UCSD-AML1 (cell line): ENCODE data around the gene SNX5.
A peak's percentile ranks its signal among the peaks of the same experiment; 100 is the strongest.

Experiments used
- DNase-seq: peaks from one replicate; lab custom pipeline; 2025; ENCODE audit not compliant: unreplicated experiment; lab: John Stamatoyannopoulos, UW

The SNX5 gene

GRCh38 chr20:17968366-17969277 lies at the start of gene SNX5, which contains the start of gene MGME1:
SNX5 (minus strand) TSS chr20:17968794; CDS start chr20:17968425, 369 bp downstream.
MGME1 (plus strand) TSS chr20:17969018; CDS start chr20:17969860, 842 bp downstream.
- DNase-seq = peak; percentile 99

GRCh38 chr20:18018100-18018499 lies 49.5 kb upstream of the SNX5 start:
- DNase-seq = no peak

GRCh38 chr20:18016772-18017171 lies 48.2 kb upstream of the SNX5 start:
- no peak for DNase-seq

- DNase-seq = no peak
Observed at GRCh38 chr20:18014411-18014810, 45.8 kb upstream of the SNX5 start.

- no peak for DNase-seq
Observed at GRCh38 chr20:18012901-18013300, 44.3 kb upstream of the SNX5 start.

- DNase-seq = no peak
Observed at GRCh38 chr20:18011951-18012645, 43.5 kb upstream of the SNX5 start.

- no peak for DNase-seq
Observed at GRCh38 chr20:18011482-18011881, 42.9 kb upstream of the SNX5 start.

DNA sequence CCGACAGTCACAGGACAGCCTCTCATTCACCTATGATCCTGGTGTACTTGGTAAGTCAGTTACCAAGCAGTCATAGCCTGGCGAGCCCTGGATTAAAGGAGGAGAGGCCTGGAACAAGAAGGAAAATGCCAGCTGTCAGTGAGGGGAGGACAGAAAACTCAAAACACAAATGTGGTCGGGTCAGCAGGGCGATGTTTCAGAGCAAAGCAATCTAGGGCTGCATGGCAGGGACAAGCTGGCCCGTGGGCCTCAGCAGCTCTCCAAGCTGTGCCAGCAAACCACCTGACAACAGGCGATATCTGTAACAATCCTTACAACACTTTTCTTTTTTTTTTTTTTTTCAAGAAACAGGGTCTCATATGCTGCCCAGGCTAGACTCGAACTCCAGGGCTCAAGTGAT lies 40.5 kb upstream of the SNX5 start:
- no peak for DNase-seq

GRCh38 chr20:18007534-18008292 lies 39.1 kb upstream of the SNX5 start:
- DNase-seq = no peak

DNA sequence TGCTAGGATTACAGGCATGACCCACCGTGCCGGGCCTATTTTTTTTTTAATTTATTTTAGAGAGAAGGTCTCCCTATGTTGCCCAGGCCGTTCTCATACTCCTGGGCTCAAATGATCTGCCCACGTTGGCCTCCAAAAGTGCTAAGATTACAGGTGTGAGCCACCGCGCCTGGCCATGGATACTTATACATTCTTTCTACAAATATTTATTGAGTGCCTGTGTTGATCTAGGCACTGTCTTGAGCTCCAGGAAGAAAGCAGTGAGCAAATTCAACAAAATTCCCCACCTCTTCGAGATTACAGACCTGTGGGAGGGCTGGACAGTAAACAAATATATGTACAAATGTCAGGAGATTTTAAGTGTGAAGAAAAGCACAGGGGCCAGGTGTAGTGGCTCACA lies 38.1 kb upstream of the SNX5 start:
- no peak for DNase-seq

DNA sequence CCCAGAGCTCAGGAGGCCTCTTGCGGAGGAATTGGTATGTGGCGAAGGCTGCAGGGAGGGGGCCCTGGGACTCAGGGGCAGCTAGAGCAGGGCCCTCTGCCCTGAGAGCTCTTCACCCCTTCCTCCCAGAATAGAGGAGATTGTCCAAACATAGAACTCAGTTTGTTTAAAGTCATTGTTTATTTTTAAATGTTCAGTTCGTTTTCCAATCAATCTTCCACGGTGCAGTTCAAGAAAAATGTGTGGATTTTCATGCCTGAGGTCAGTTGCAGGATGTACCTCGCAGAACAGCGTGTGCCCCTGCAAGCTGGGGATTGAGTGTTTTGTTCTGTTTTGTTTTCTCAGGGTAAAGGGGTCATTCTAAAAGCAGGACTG lies 37.4 kb upstream of the SNX5 start:
- DNase-seq = no peak

DNA sequence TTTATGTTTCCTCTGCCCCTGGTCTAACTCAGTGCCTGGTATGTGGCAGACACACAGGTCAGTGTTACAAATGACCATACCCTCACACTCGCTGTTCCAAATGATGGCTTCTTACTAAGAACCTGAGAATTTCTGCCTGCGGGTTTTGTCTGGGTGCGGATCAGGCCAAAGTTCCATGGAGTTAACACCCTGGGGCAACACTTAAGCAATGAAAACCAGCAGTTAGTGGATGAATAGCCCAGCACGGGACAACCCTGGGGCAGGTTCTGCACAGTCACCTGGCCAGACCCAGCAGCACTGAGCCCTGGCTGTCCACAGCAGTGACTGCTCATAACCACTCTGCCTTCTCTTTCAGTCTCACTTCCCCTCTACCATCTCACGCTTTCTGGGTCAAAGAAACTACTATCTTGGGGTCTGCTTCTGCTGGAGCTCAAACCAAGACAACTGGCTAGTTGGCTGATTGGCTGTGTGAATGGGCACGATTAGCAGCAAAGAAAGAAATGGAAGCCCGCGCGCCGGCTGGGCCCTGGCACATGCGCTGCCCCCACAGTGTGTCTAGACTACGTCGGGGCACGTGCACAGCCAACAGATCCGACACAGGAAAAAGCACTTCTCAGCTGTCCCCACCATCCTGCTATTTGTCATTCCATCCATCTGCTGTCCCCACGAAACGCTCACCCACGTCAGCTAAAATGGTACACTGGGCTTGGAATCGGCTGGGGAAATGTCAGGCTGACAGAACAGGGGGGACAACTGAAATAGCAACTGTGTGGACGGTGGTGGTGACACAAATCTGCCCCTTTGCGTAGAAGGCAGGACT lies 36.8 kb upstream of the SNX5 start:
- DNase-seq = no peak

- DNase-seq = no peak
Observed at GRCh38 chr20:18004384-18005031, 35.9 kb upstream of the SNX5 start.

DNA sequence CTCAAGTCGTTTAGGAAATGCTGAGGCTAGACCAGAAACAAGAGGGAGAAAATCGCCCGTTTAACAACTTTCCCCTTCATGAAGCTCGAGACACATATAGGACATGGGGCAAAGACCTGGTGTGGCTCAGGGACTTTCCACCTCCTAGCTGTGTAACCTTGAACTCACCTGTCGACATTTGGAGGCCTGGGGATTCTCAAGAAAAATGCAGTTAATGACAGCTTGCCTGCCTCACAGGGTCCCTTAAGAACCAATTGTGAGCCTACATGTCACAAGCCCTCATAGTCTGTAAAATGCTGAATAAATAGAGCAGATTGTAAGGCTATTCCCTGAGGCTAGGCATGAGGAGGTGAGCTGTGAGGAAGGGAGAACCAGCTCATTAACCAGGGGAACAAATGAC lies 35.3 kb upstream of the SNX5 start:
- no peak for DNase-seq

GRCh38 chr20:18001131-18001921 lies 32.7 kb upstream of the SNX5 start:
- no peak for DNase-seq

DNA sequence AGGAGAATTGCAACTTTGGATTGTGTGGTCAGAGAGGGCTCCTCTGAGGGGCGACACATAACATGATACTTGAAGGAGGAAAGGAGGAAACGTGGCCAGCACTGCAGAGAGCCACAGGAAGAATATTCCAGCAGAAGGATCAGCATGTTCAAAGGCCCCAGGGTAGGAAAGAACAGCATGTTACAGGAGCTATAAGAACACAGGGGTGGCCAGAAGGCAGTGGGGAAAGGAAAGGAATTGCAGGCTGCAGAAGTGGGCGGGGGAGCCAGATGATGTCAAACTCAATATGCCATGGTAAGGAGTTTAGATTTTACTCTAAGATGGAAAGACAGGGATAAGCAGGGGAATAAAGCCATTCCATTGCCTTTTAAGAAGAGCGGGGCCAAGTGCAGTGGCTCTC lies 31.0 kb upstream of the SNX5 start:
- no peak for DNase-seq

DNA sequence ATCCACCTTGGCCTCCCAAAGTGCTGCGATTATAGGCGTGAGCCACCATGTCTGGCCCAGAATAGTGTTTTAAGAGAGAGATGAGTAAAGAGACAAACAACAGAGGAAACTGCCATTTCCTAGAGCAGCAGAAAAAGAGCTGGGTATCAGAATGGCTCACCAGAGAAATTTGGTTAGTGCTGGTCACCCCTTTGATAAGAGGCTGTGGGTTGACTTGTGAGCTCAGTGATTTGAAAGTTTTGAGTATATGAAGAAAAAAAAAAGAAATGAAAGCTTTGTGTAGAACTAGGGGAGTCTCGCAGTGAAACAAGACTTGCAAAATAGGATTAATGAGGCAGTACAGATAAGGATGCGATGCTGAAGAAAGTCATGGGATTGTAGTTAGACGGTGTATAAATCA lies 29.9 kb upstream of the SNX5 start:
- DNase-seq = no peak

- no peak for DNase-seq
Observed at GRCh38 chr20:17995967-17996819, 27.6 kb upstream of the SNX5 start.
